GM19099 (cell line): Measurements from ENCODE around the gene RRAS.

Experiments
- POLR2A ChIP-seq: IDR thresholded peaks from 3 replicates; pipeline ENCODE4 v1.6.1; 2011; ENCODE audit warnings: low read depth; ENCODE audit not compliant: insufficient read length; ENCODE audit errors: extremely low read depth

RRAS gene

GRCh38 chr19:49640113-49640898, at the start of gene RRAS:
TSS of gene RRAS (minus strand) at chr19:49640143. CDS start at chr19:49640098, 45 bp downstream.
- TF ChIP-seq POLR2A, result peak; percentile 90

- peak; percentile 12 for TF ChIP-seq POLR2A
These were observed 49.5 kb upstream of the RRAS start, which contains the start of gene ADM5 for GRCh38 chr19:49689133-49690078. TSS of gene ADM5 (plus strand) at chr19:49689594. CDS start at chr19:49689838, 244 bp downstream.

GRCh38 chr19:49688531-49689132, 48.7 kb upstream of the RRAS start:
- TF ChIP-seq POLR2A, result peak; percentile 6

- peak; percentile 3 for TF ChIP-seq POLR2A
These were observed 47.8 kb upstream of the RRAS start for GRCh38 chr19:49687566-49688316.

- TF ChIP-seq POLR2A, result no peak
These were observed 47.2 kb upstream of the RRAS start for GRCh38 chr19:49687150-49687549.

GRCh38 chr19:49686503-49687088, 46.7 kb upstream of the RRAS start:
- no peak for TF ChIP-seq POLR2A

GRCh38 chr19:49685845-49686332, 45.9 kb upstream of the RRAS start:
- TF ChIP-seq POLR2A, result no peak

- peak; percentile 1 for TF ChIP-seq POLR2A
These were observed 45.1 kb upstream of the RRAS start for GRCh38 chr19:49684983-49685553.

- peak; percentile 15 for TF ChIP-seq POLR2A
These were observed 44.5 kb upstream of the RRAS start for GRCh38 chr19:49684251-49684982.

- TF ChIP-seq POLR2A, result no peak
These were observed 43.9 kb upstream of the RRAS start for GRCh38 chr19:49683814-49684250.

GRCh38 chr19:49682274-49682673, 42.3 kb upstream of the RRAS start:
- TF ChIP-seq POLR2A, result no peak

GRCh38 chr19:49681830-49682229, 41.9 kb upstream of the RRAS start:
- TF ChIP-seq POLR2A, result no peak
